H1 (cell line): Measurements from ENCODE around the gene FRMD4A. TPM values are rescaled to one million over a fixed set of nuclear protein-coding genes. Genes with fewer than 3 reads are reported as not detected.
A peak's percentile ranks its signal among the peaks of the same experiment; 100 is the strongest.

Source experiments
- CTCF ChIA-PET: fragments of 300-600 bp; sonication (Branson Sonifier 250); formaldehyde crosslinking; loops from one replicate; lab custom pipeline; 2021; ENCODE audit not compliant: partially characterized antibody; lab: Charles Lee
- POLR2A ChIA-PET: fragments of 300-600 bp; sonication (Branson Sonifier 250); formaldehyde crosslinking; loops from one replicate; lab custom pipeline; 2021; ENCODE audit warnings: inconsistent platforms; ENCODE audit not compliant: partially characterized antibody; lab: Charles Lee
- DNase-seq, 2 experiments: peaks; one replicate each; pipeline versions ENCODE4 v3.0.0 to v3.0.0-alpha.2; 2010 to 2022; ENCODE audit warnings: low spot score in 2 of 2, low read depth in 1 of 2, mixed read lengths in 1 of 2
- FAIRE-seq: peaks from 2 replicates; lab custom pipeline; 2011; peaks lifted over from hg19 to GRCh38; lab: Jason Lieb, UNC
- H2AFZ ChIP-seq: 2 replicates; pipeline ENCODE4 v1.8.1; 2012; ENCODE audit warnings: low read length, inconsistent platforms
- H2AK5ac ChIP-seq: 2 replicates; pipeline ENCODE4 v1.6.1; 2013; ENCODE audit warnings: low read depth, low read length
- H2BK120ac ChIP-seq: replicated peaks from 2 replicates; pipeline ENCODE3; 2013; ENCODE audit warnings: low read depth, low read length, inconsistent platforms
- H2BK12ac ChIP-seq: 2 replicates; pipeline ENCODE4 v1.6.1; 2013; ENCODE audit warnings: low read depth, low read length
- H2BK15ac ChIP-seq: 2 replicates; pipeline ENCODE4 v1.6.1; 2013; ENCODE audit warnings: low read length
- H2BK20ac ChIP-seq: 2 replicates; pipeline ENCODE4 v1.6.1; 2013; ENCODE audit warnings: low read length
- H2BK5ac ChIP-seq: 2 replicates; pipeline ENCODE4 v1.6.1; 2013; ENCODE audit warnings: low read depth, low read length
- H3K14ac ChIP-seq: 2 replicates; pipeline ENCODE4 v1.6.1; 2013; ENCODE audit warnings: inconsistent platforms; ENCODE audit not compliant: insufficient read length
- H3K18ac ChIP-seq: 2 replicates; pipeline ENCODE4 v1.6.1; 2013; ENCODE audit warnings: low read length; ENCODE audit errors: extremely low read depth
- H3K23ac ChIP-seq: 2 replicates; pipeline ENCODE4 v1.6.1; 2013; ENCODE audit warnings: inconsistent platforms; ENCODE audit not compliant: insufficient read length
- H3K23me2 ChIP-seq: 2 replicates; pipeline ENCODE4 v1.6.1; 2013; ENCODE audit warnings: low read depth, low read length
- H3K27ac ChIP-seq: 2 replicates; pipeline ENCODE4 v1.6.1; 2011; ENCODE audit warnings: low read depth, low read length, inconsistent platforms
- H3K27me3 ChIP-seq, 4 experiments: replicated peaks in 1 of 4; 1 replicate in 1 of 4; 2 replicates in 3 of 4; pipeline versions ENCODE4 v1.6.1 to v1.8.1; 2011 to 2013; ENCODE audit warnings: low read length in 3 of 4, mild to moderate bottlenecking in 3 of 4, inconsistent platforms in 2 of 4, mixed read lengths in 2 of 4, moderate library complexity in 1 of 4; ENCODE audit not compliant: control insufficient read depth in 3 of 4, insufficient read depth in 3 of 4; ENCODE audit errors: extremely low read depth in 1 of 4
- H3K36me3 ChIP-seq, 4 experiments: 2 replicates each; pipeline versions ENCODE4 v1.6.1 to v1.8.1; 2011 to 2013; ENCODE audit warnings: mild to moderate bottlenecking in 4 of 4, low read length in 3 of 4, moderate library complexity in 2 of 4, control low read depth in 1 of 4, inconsistent platforms in 1 of 4; ENCODE audit not compliant: insufficient read depth in 4 of 4, control insufficient read depth in 2 of 4
- H3K4ac ChIP-seq: replicated peaks from 2 replicates; pipeline ENCODE3; 2013; ENCODE audit warnings: low read length, low read depth, mixed read lengths, inconsistent platforms; ENCODE audit not compliant: insufficient read length
- H3K4me1 ChIP-seq, 4 experiments: replicated peaks in 1 of 4; 1 replicate in 1 of 4; 2 replicates in 3 of 4; pipeline versions ENCODE4 v1.6.1 to v1.8.1; 2011 to 2013; ENCODE audit warnings: low read length in 3 of 4, inconsistent platforms in 2 of 4, mixed read lengths in 1 of 4; ENCODE audit not compliant: insufficient read depth in 4 of 4, control insufficient read depth in 3 of 4
- H3K4me2 ChIP-seq, 2 experiments: 2 replicates each; pipeline versions ENCODE4 v1.6.1 to v1.8.1; 2011 to 2013; ENCODE audit warnings: low read depth in 2 of 2, low read length in 2 of 2, control low read depth in 1 of 2, inconsistent platforms in 1 of 2, mild to moderate bottlenecking in 1 of 2; ENCODE audit not compliant: insufficient read depth in 1 of 2
- H3K4me3 ChIP-seq, 4 experiments: fragments of 200-600, 300-600 bp in 1 of 4; sonication (generic), shearing (Covaris generic), sonication (Bioruptor Twin) in 1 of 4; 2 replicates each; pipeline versions ENCODE4 v1.5.1 to v1.8.1; 2011 to 2016; ENCODE audit warnings: low read length in 4 of 4, low read depth in 3 of 4, control low read depth in 2 of 4, inconsistent platforms in 2 of 4, mild to moderate bottlenecking in 2 of 4, mixed read lengths in 1 of 4, moderate library complexity in 1 of 4; ENCODE audit not compliant: insufficient read depth in 2 of 4; ENCODE audit errors: extremely low read depth in 1 of 4
- H3K56ac ChIP-seq: replicated peaks from 2 replicates; pipeline ENCODE3; 2013; ENCODE audit warnings: low read depth, mild to moderate bottlenecking, mixed read lengths, low read length, inconsistent platforms; ENCODE audit not compliant: insufficient read length
- H3K79me1 ChIP-seq: 2 replicates; pipeline ENCODE4 v1.6.1; 2013; ENCODE audit warnings: low read depth, low read length, control low read depth
- H3K79me2 ChIP-seq, 2 experiments: 2 replicates each; pipeline versions ENCODE4 v1.6.1 to v1.8.1; 2012 to 2013; ENCODE audit warnings: low read length in 2 of 2, mild to moderate bottlenecking in 2 of 2, inconsistent platforms in 1 of 2; ENCODE audit not compliant: insufficient read depth in 2 of 2, control insufficient read depth in 1 of 2
- H3K9ac ChIP-seq, 4 experiments: replicated peaks in 1 of 4; 1 replicate in 1 of 4; 2 replicates in 3 of 4; pipeline versions ENCODE4 v1.6.1 to v1.8.1; 2011 to 2013; ENCODE audit warnings: low read depth in 3 of 4, low read length in 3 of 4, control low read depth in 2 of 4, mild to moderate bottlenecking in 2 of 4, moderate library complexity in 2 of 4, inconsistent platforms in 1 of 4; ENCODE audit errors: extremely low read depth in 1 of 4
- H3K9me3 ChIP-seq, 2 experiments: 2 replicates each; pipeline versions ENCODE4 v1.6.1 to v1.8.1; 2012 to 2013; ENCODE audit warnings: mild to moderate bottlenecking in 2 of 2, moderate library complexity in 2 of 2, control low read depth in 1 of 2, inconsistent platforms in 1 of 2, low read depth in 1 of 2, low read length in 1 of 2, mixed read lengths in 1 of 2; ENCODE audit not compliant: insufficient read depth in 2 of 2
- H4K20me1 ChIP-seq, 2 experiments: replicated peaks in 1 of 2; 2 replicates each; pipeline versions ENCODE3 to v1.8.1; 2011 to 2013; ENCODE audit warnings: inconsistent platforms in 2 of 2, low read length in 2 of 2, mild to moderate bottlenecking in 1 of 2; ENCODE audit not compliant: insufficient read depth in 2 of 2, control insufficient read depth in 1 of 2
- H4K5ac ChIP-seq: 2 replicates; pipeline ENCODE4 v1.6.1; 2013; ENCODE audit warnings: low read length, low read depth, mixed read lengths, inconsistent platforms; ENCODE audit not compliant: insufficient read length
- H4K8ac ChIP-seq: 2 replicates; pipeline ENCODE4 v1.8.0; 2013; ENCODE audit warnings: mild to moderate bottlenecking, moderate library complexity, low read length, inconsistent platforms; ENCODE audit not compliant: insufficient read depth; ENCODE audit errors: extremely low read depth
- H4K91ac ChIP-seq: replicated peaks from 2 replicates; pipeline ENCODE3; 2013; ENCODE audit warnings: low read length, mixed read lengths, inconsistent platforms; ENCODE audit not compliant: insufficient read length
- CHD1 ChIP-seq: IDR thresholded peaks from 2 replicates; pipeline ENCODE4 v1.6.1; 2012; ENCODE audit warnings: low read depth, low read length, improper control_type of control experiment
- CHD2 ChIP-seq: IDR thresholded peaks from 2 replicates; pipeline ENCODE4 v1.6.1; 2012; ENCODE audit warnings: low read length, improper control_type of control experiment
- GTF2F1 ChIP-seq: IDR thresholded peaks from 2 replicates; pipeline ENCODE4 v1.6.1; 2012; ENCODE audit warnings: low read depth, low read length, improper control_type of control experiment, borderline replicate concordance
- JUND ChIP-seq: IDR thresholded peaks from 2 replicates; pipeline ENCODE4 v1.6.1; 2011; ENCODE audit warnings: mild to moderate bottlenecking, improper control_type of control experiment, low read length
- RAD21 ChIP-seq, 2 experiments: IDR thresholded peaks in 1 of 2; conservative IDR thresholded peaks in 1 of 2; 2 replicates each; pipeline ENCODE4 v1.6.1; 2011; ENCODE audit warnings: low read depth in 2 of 2, low read length in 2 of 2, improper control_type of control experiment in 1 of 2, inconsistent platforms in 1 of 2, mild to moderate bottlenecking in 1 of 2, moderate library complexity in 1 of 2
- SP4 ChIP-seq: IDR thresholded peaks from 2 replicates; pipeline ENCODE4 v1.6.1; 2012; ENCODE audit warnings: low read length, inconsistent platforms
- TCF12 ChIP-seq: IDR thresholded peaks from 2 replicates; pipeline ENCODE4 v1.6.1; 2011; ENCODE audit warnings: low read depth, mild to moderate bottlenecking, low read length
- WGBS, 2 experiments: shearing (Covaris generic) in 1 of 2; methylation state at CpG; one replicate each; pipeline versions ENCODE4 v1.1.6 to v1.1.7; 2013 to 2015; ENCODE audit warnings: low lambda C conversion rate in 2 of 2, mixed read lengths in 2 of 2, inconsistent platforms in 1 of 2, low coverage in 1 of 2, missing lambda C conversion rate in 1 of 2; ENCODE audit not compliant: insufficient replicate concordance in 2 of 2, insufficient coverage in 1 of 2, insufficient read length in 1 of 2; ENCODE audit errors: extremely low coverage in 1 of 2, missing lambda C conversion rate in 1 of 2; 5-methylcytosine and 5-hydroxymethylcytosine counted together
- polyA plus RNA-seq, 7 experiments: library from polyadenylated mRNA; depleted of rRNA in 3 of 7; stranded (reverse) in 5 of 7; unstranded in 2 of 7; fragments of >200 nt in 5 of 7; fragments of 200-250 nt in 2 of 7; gene quantifications; 1 replicate in 5 of 7; 2 replicates in 1 of 7; 4 replicates in 1 of 7; pipeline versions ENCODE4 v1.2.1 to v1.2.3, GENCODE V29; 2011 to 2013; ENCODE audit warnings: missing spikeins in 2 of 7, mixed read lengths in 2 of 7
- total RNA-seq: library from RNA; stranded (reverse); fragmentation: NEBNext Ultra II Directional; extraction: Animal tissue kit (Norgen Biotek cat#: 25700); gene quantifications from 2 replicates; pipeline ENCODE4 v1.2.1, GENCODE V29; 2021
- TF ChIP-seq, protein P1 (sequence below), 3 experiments: IDR thresholded peaks; 1 replicate in 2 of 3; 2 replicates in 1 of 3; pipeline versions ENCODE4 v1.5.1 to v1.6.1; 2011; ENCODE audit warnings: low read length in 3 of 3, mild to moderate bottlenecking in 3 of 3, inconsistent platforms in 2 of 3, low read depth in 1 of 3, moderate library complexity in 1 of 3; ENCODE audit not compliant: insufficient read depth in 1 of 3; ENCODE audit errors: control extremely low read depth in 1 of 3

FRMD4A gene
- total and polyA plus RNA-seq, 2 of the 8 experiments (the other 6 are each of a cell fraction or from before 2014, with no cell fraction given) = 38.6 to 39.6 TPM

DNA sequence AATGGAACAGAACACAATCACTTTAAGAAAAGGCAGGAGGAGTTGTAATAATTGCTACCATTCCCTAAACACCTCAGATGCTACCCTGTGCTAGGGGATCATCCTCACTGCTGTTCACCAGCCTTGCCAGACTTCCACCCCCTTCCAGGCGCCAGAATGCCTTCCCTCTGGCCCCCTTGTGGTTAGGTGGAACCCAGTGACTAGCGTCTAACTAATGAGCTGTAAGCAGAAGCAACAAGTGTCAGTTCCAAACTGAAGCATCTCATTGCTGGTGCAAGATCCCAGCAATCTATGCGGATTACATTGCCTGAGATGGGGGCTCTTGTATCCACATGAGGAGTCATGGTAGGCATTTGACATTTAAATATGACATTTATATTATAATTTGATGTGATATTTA, 86.6 kb downstream of the FRMD4A start:
- Histone ChIP-seq H3K79me1 (no peaks in the 10 kb centered on the region), H3K4me2 (no peak overlapping the region), H2AFZ (no peak overlapping the region), H3K18ac (no peak overlapping the region), H3K27ac (no peak overlapping the region), H3K9me3 (no peaks in the 10 kb centered on the region), H3K23me2 (no peaks in the 10 kb centered on the region), H3K27me3 (no peaks in the 10 kb centered on the region), H2BK15ac (no peak overlapping the region), H2BK12ac (no peak overlapping the region), H4K20me1 (no peaks in the 10 kb centered on the region), H3K9ac (no peak overlapping the region), H2BK20ac (no peak overlapping the region), H2BK120ac (no peak overlapping the region), H4K91ac (no peak overlapping the region), H3K79me2 (no peaks in the 10 kb centered on the region), H3K4ac (no peak overlapping the region), H3K4me1 (peaks cover 2 to 10% (median 4%) of the 10 kb centered on the region in 4 experiments; a peak in 6 of 7 replicates), H4K5ac (no peak overlapping the region), H3K14ac (no peak overlapping the region), H2AK5ac (no peak overlapping the region), H2BK5ac (no peak overlapping the region)
- peak in 1 of 2 experiments; percentile 61 for DNase-seq
- no peak for FAIRE-seq
- CTCF ChIA-PET = interaction anchor here (0.6 to 3.0 kb wide), 15 partner anchors 15 to 424 kb away, joined by 3 to 28 read pairs (median 3); no protein-coding TSS in a partner anchor
- WGBS, 2 experiments = 44% methylated on average over 3 of the region's 3 CpGs; no CpG with 5 or more reads in 1 of the 2 experiments
- TF ChIP-seq JUND = no peak
- no peak for TF ChIP-seq CHD2
- TF ChIP-seq SP4 = no peak
- TF ChIP-seq TCF12 = no peak
- TF ChIP-seq, protein P1, sequence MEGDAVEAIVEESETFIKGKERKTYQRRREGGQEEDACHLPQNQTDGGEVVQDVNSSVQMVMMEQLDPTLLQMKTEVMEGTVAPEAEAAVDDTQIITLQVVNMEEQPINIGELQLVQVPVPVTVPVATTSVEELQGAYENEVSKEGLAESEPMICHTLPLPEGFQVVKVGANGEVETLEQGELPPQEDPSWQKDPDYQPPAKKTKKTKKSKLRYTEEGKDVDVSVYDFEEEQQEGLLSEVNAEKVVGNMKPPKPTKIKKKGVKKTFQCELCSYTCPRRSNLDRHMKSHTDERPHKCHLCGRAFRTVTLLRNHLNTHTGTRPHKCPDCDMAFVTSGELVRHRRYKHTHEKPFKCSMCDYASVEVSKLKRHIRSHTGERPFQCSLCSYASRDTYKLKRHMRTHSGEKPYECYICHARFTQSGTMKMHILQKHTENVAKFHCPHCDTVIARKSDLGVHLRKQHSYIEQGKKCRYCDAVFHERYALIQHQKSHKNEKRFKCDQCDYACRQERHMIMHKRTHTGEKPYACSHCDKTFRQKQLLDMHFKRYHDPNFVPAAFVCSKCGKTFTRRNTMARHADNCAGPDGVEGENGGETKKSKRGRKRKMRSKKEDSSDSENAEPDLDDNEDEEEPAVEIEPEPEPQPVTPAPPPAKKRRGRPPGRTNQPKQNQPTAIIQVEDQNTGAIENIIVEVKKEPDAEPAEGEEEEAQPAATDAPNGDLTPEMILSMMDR (IDR thresholded peaks at IDR 0.05; ENCODE audit: control extremely low read depth in 1 of 3, insufficient read depth in 1 of 3, low read depth in 1 of 3, low read length in 3 of 3) = peak; percentile 61 to 80 (median 70)
- TF ChIP-seq RAD21 (IDR thresholded peaks at IDR 0.05 in 1 of 2, conservative IDR thresholded peaks at IDR 0.05 in 1 of 2; ENCODE audit: low read depth in 2 of 2, low read length in 2 of 2) = peak; percentile 48 to 68
- no peak for TF ChIP-seq CHD1
- no peak for TF ChIP-seq GTF2F1
- TF ChIP-seq, all 59 proteins: peak for 2
- H3K56ac ChIP-seq = no peak overlapping the region
- no peak overlapping the region for H3K4me3 ChIP-seq
- no peak overlapping the region for H4K8ac ChIP-seq
- POLR2A ChIA-PET = interaction anchor here (1.7 kb wide), 1 partner anchor 59 kb away, joined by 7 read pairs; no protein-coding TSS in a partner anchor
- H3K23ac ChIP-seq = no peak overlapping the region
- no peaks in the 10 kb centered on the region for H3K36me3 ChIP-seq
